WTC11 (cell line): ENCODE data around the gene DKK3.

Source experiments
- IRF2 ChIP-seq: sonication (generic); formaldehyde crosslinking; IDR thresholded peaks from 2 replicates; pipeline ENCODE4 v1.8.0; 2022; ENCODE audit warnings: low read depth, missing genetic modification reagents, borderline replicate concordance
- TF ChIP-seq, protein P1 (sequence below): fragments of 200-600 bp; IDR thresholded peaks from 2 replicates; pipeline ENCODE4 v1.8.0; 2022; ENCODE audit warnings: antibody characterized with exemption

DNA sequence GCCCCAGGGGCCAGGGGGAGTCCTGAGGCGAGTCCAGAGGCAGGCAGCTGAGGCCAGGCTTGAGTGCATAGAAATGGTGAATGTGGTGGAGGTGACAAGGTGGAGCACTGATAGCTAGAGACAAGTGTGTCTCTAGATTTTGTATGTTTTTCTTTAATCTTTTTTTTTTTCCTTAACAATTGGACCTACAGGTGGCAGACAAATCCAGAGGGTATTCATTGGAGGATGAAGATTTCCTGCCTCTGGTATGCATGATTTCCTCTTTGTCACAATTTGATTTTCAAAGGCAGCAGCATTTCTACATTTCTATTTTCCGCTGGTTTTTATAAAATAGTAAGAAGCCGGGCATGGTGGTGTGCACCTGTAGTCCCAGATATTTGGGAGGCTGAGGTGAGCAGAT, 47.7 kb upstream of the DKK3 start:
- TF ChIP-seq, protein P1, sequence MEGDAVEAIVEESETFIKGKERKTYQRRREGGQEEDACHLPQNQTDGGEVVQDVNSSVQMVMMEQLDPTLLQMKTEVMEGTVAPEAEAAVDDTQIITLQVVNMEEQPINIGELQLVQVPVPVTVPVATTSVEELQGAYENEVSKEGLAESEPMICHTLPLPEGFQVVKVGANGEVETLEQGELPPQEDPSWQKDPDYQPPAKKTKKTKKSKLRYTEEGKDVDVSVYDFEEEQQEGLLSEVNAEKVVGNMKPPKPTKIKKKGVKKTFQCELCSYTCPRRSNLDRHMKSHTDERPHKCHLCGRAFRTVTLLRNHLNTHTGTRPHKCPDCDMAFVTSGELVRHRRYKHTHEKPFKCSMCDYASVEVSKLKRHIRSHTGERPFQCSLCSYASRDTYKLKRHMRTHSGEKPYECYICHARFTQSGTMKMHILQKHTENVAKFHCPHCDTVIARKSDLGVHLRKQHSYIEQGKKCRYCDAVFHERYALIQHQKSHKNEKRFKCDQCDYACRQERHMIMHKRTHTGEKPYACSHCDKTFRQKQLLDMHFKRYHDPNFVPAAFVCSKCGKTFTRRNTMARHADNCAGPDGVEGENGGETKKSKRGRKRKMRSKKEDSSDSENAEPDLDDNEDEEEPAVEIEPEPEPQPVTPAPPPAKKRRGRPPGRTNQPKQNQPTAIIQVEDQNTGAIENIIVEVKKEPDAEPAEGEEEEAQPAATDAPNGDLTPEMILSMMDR = no peak
- TF ChIP-seq IRF2 = no peak
